Measurements from ENCODE around the gene FAM20A.

Gene FAM20A

DNA sequence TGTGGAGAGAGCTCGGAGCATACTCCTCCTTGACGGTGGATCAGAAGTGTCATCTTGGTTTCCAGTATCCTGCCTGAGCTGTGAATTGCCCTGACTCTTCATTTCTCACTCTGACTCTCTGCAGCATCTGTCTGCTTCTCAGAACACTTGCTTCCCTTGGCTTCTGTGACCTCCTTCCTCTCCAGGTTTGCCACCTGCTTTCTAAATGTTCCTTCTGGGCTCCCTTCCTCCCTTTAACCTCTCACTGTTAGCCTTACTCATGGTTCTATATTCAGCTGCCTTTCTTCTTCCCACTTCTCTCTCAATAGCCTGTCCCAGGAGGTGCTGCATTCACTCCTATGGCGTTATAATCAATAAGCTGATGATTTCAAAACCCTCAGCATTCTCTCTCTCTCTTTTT lies 100.1 kb downstream of the FAM20A start:
- no peak overlapping the region for H2BK15ac ChIP-seq (replicated peaks; ENCODE audit: low read depth)
- no peak overlapping the region for H3K27ac ChIP-seq (ENCODE audit: low read depth, low read length)
- DNase-seq: no peak
- no peak overlapping the region for H4K8ac ChIP-seq (ENCODE audit: low read depth, low read length)
- H2BK120ac ChIP-seq (ENCODE audit: low read depth, low read length): no peak overlapping the region
- H3K36me3 ChIP-seq (ENCODE audit: control insufficient read depth, insufficient read depth, low read length): no peaks in the 10 kb centered on the region
- no peak overlapping the region for H3K23ac ChIP-seq (ENCODE audit: low read length)
- H3K4me2 ChIP-seq (ENCODE audit: low read length): no peak overlapping the region
- no peak overlapping the region for H3K18ac ChIP-seq (ENCODE audit: low read length)
- H2BK5ac ChIP-seq (ENCODE audit: low read length): no peak overlapping the region
- H3K27me3 ChIP-seq (ENCODE audit: insufficient read depth, low read length, poor library complexity): no peaks in the 10 kb centered on the region
- H3K9ac ChIP-seq (ENCODE audit: low read length): no peak overlapping the region
- H4K5ac ChIP-seq (ENCODE audit: low read length): no peak overlapping the region
- no peak overlapping the region for H3K56ac ChIP-seq (ENCODE audit: low read length)
- H3K4me3 ChIP-seq (ENCODE audit: low read length): no peak overlapping the region
- WGBS (ENCODE audit: extremely low coverage, insufficient coverage, low lambda C conversion rate): no CpG with 5 or more reads among the region's 3 CpGs
- no peak overlapping the region for H3K4ac ChIP-seq (ENCODE audit: low read depth, low read length)
- no peak overlapping the region for H2AK5ac ChIP-seq (ENCODE audit: low read length)
- H3K79me2 ChIP-seq (ENCODE audit: control insufficient read depth, insufficient read depth, low read length): no peaks in the 10 kb centered on the region
- no peaks in the 10 kb centered on the region for H3K79me1 ChIP-seq (ENCODE audit: low read length)
- no peaks in the 10 kb centered on the region for H3K4me1 ChIP-seq (ENCODE audit: control insufficient read depth, low read depth, low read length)

DNA sequence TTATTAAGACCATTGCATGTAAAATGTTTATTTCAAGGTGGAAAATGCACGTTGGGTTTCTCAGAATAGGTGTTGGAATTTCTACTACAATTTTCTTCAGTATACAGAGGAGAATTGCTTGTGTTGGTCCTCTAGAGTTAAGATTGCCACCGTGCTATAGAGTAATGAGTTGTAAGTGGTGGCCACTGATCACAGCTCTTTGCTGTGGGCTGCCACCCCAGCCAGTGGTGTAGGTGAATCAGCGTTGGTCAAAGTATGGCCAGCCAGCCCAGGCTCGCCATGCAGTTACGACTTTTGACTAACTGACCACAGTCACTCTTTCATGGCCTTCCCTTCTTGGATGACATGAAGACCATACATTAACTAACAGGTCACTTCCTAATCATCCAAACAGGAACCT lies 101.6 kb downstream of the FAM20A start:
- Histone ChIP-seq H3K27ac (ENCODE audit: low read depth, low read length) (no peak overlapping the region), H3K4ac (ENCODE audit: low read depth, low read length) (no peak overlapping the region), H2BK5ac (ENCODE audit: low read length) (no peak overlapping the region), H3K18ac (ENCODE audit: low read length) (no peak overlapping the region), H3K4me2 (ENCODE audit: low read length) (no peak overlapping the region), H3K56ac (ENCODE audit: low read length) (no peak overlapping the region), H2BK120ac (ENCODE audit: low read depth, low read length) (no peak overlapping the region), H3K9ac (ENCODE audit: low read length) (no peak overlapping the region), H4K8ac (ENCODE audit: low read depth, low read length) (no peak overlapping the region), H4K5ac (ENCODE audit: low read length) (no peak overlapping the region), H2BK15ac (replicated peaks; ENCODE audit: low read depth) (no peak overlapping the region), H2AK5ac (ENCODE audit: low read length) (no peak overlapping the region), H3K79me2 (ENCODE audit: control insufficient read depth, insufficient read depth, low read length) (no peaks in the 10 kb centered on the region), H3K4me1 (ENCODE audit: control insufficient read depth, low read depth, low read length) (no peaks in the 10 kb centered on the region), H3K4me3 (ENCODE audit: low read length) (no peak overlapping the region), H3K36me3 (ENCODE audit: control insufficient read depth, insufficient read depth, low read length) (no peaks in the 10 kb centered on the region), H3K79me1 (ENCODE audit: low read length) (no peaks in the 10 kb centered on the region), H3K23ac (ENCODE audit: low read length) (no peak overlapping the region), H3K27me3 (ENCODE audit: insufficient read depth, low read length, poor library complexity) (no peaks in the 10 kb centered on the region)
- no CpG with 5 or more reads among the region's 5 CpGs for WGBS (ENCODE audit: extremely low coverage, insufficient coverage, low lambda C conversion rate)
- no peak for DNase-seq

DNA sequence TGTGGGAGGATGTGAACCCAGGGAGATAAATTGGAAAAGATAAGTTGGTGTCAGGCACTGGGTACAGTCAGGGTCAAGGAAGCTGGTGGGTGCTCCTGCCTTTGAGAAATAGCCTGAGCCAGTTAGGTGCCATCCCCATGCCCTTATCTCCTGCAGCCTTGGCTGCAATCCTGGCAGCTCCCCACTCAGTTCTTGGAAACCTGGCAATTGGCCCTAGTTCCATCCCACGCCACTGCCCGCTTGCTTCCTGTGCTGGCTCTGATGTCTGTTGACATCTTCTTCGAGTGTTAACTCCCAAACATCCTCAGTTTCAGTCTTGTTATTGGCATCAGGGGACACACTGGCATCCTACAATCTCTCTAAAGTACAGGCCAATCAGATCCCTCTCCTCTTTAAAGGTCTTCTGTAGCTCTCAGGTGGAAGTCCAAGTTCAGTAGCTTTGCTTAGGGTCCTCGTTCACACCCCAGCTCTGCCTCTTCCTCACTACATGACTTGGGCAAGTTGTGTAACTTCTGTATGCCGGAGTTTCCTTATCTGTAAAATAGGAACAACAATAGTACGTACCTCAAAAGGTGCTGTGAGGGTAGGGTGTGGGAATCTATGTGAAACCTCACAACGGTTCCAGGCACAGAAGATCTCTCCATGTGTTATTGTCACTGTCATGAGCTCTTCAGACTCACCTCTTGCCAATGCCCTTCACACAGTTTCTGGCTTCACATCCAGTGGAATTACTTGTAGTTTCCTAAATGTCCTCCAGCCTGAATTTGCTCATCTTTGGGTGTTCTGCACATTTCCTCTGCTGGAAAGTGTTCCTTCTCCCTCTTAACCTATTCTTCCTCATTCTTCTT lies 102.5 kb downstream of the FAM20A start:
- no peaks in the 10 kb centered on the region for H3K79me2 ChIP-seq (ENCODE audit: control insufficient read depth, insufficient read depth, low read length)
- H3K4me1 ChIP-seq (ENCODE audit: control insufficient read depth, low read depth, low read length): no peaks in the 10 kb centered on the region
- no peaks in the 10 kb centered on the region for H3K36me3 ChIP-seq (ENCODE audit: control insufficient read depth, insufficient read depth, low read length)
- H3K79me1 ChIP-seq (ENCODE audit: low read length): no peaks in the 10 kb centered on the region
- no peak overlapping the region for H3K56ac ChIP-seq (ENCODE audit: low read length)
- no peak overlapping the region for H3K4me2 ChIP-seq (ENCODE audit: low read length)
- H2BK120ac ChIP-seq (ENCODE audit: low read depth, low read length): no peak overlapping the region
- DNase-seq: no peak
- no peak overlapping the region for H2BK15ac ChIP-seq (replicated peaks; ENCODE audit: low read depth)
- no peak overlapping the region for H3K27ac ChIP-seq (ENCODE audit: low read depth, low read length)
- H4K8ac ChIP-seq (ENCODE audit: low read depth, low read length): no peak overlapping the region
- no peak overlapping the region for H2AK5ac ChIP-seq (ENCODE audit: low read length)
- no peak overlapping the region for H2BK5ac ChIP-seq (ENCODE audit: low read length)
- no peak overlapping the region for H3K9ac ChIP-seq (ENCODE audit: low read length)
- no peak overlapping the region for H3K18ac ChIP-seq (ENCODE audit: low read length)
- WGBS (ENCODE audit: extremely low coverage, insufficient coverage, low lambda C conversion rate): no CpG with 5 or more reads among the region's 7 CpGs
- H3K23ac ChIP-seq (ENCODE audit: low read length): no peak overlapping the region
- H3K27me3 ChIP-seq (ENCODE audit: insufficient read depth, low read length, poor library complexity): no peaks in the 10 kb centered on the region
- H3K4me3 ChIP-seq (ENCODE audit: low read length): no peak overlapping the region
- no peak overlapping the region for H3K4ac ChIP-seq (ENCODE audit: low read depth, low read length)
- no peak overlapping the region for H4K5ac ChIP-seq (ENCODE audit: low read length)

DNA sequence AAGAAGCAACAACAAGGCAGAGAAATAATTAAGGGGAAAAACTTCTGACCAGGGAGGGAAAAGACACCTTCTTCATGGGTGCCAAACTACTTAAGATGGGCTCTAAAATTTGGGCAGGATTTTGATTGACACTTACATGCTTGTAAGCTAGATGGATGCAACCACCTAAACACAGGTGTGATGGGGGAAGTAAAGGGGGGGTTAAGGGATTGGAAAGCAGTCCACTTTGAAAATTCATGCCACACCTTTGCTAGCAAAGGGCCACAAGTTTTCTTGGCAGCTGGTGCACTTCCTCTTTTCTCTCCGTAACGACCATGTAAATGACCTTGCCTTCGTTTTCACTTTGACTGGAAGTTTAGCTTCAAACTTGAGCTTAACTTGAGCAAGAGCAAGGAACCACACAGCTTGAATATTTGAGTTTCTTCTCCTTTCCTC lies 103.3 kb downstream of the FAM20A start:
- Histone ChIP-seq H3K56ac (ENCODE audit: low read length) (no peak overlapping the region), H3K9ac (ENCODE audit: low read length) (no peak overlapping the region), H3K18ac (ENCODE audit: low read length) (no peak overlapping the region), H3K4me3 (ENCODE audit: low read length) (no peak overlapping the region), H3K36me3 (ENCODE audit: control insufficient read depth, insufficient read depth, low read length) (no peaks in the 10 kb centered on the region), H2BK5ac (ENCODE audit: low read length) (no peak overlapping the region), H3K79me1 (ENCODE audit: low read length) (no peaks in the 10 kb centered on the region), H3K4me2 (ENCODE audit: low read length) (no peak overlapping the region), H3K27ac (ENCODE audit: low read depth, low read length) (no peak overlapping the region), H3K79me2 (ENCODE audit: control insufficient read depth, insufficient read depth, low read length) (no peaks in the 10 kb centered on the region), H2BK120ac (ENCODE audit: low read depth, low read length) (no peak overlapping the region), H3K27me3 (ENCODE audit: insufficient read depth, low read length, poor library complexity) (no peaks in the 10 kb centered on the region), H2BK15ac (replicated peaks; ENCODE audit: low read depth) (no peak overlapping the region), H3K4ac (ENCODE audit: low read depth, low read length) (no peak overlapping the region), H3K23ac (ENCODE audit: low read length) (no peak overlapping the region), H3K4me1 (ENCODE audit: control insufficient read depth, low read depth, low read length) (no peaks in the 10 kb centered on the region), H4K8ac (ENCODE audit: low read depth, low read length) (no peak overlapping the region), H2AK5ac (ENCODE audit: low read length) (no peak overlapping the region), H4K5ac (ENCODE audit: low read length) (no peak overlapping the region)
- no CpG with 5 or more reads among the region's 3 CpGs for WGBS (ENCODE audit: extremely low coverage, insufficient coverage, low lambda C conversion rate)
- no peak for DNase-seq

DNA sequence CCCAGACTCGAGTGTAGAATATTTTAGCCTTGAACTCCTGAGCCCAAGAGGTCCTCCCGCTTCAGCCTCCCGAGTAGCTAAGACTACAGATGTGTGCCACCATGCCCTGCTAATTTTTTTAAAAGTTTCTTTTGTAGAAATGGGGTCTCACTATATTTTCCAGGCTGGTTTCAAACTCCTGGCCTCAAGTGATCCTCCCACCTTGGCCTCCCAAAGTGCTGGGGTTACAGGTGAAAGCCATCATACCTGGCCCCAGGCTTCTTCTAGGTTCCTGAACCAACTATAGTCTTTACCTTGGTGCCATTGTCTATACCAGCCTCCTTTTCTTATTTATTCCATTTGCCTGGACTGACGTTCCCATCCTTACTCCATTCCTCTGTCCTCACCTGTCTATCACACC lies 106.1 kb downstream of the FAM20A start:
- no peak overlapping the region for H2BK15ac ChIP-seq (replicated peaks; ENCODE audit: low read depth)

More for the DNA sequence above, 106.1 kb downstream of the FAM20A start:
- no peak overlapping the region for H3K23ac ChIP-seq (ENCODE audit: low read length)
- no peak overlapping the region for H2BK5ac ChIP-seq (ENCODE audit: low read length)
- H3K79me1 ChIP-seq (ENCODE audit: low read length): no peaks in the 10 kb centered on the region
- H3K56ac ChIP-seq (ENCODE audit: low read length): no peak overlapping the region
- WGBS (ENCODE audit: extremely low coverage, insufficient coverage, low lambda C conversion rate): no CpG with 5 or more reads among the region's 4 CpGs
- H4K8ac ChIP-seq (ENCODE audit: low read depth, low read length): no peak overlapping the region
- H4K5ac ChIP-seq (ENCODE audit: low read length): no peak overlapping the region
- no peak overlapping the region for H3K9ac ChIP-seq (ENCODE audit: low read length)
- H2BK120ac ChIP-seq (ENCODE audit: low read depth, low read length): no peak overlapping the region
- H3K36me3 ChIP-seq (ENCODE audit: control insufficient read depth, insufficient read depth, low read length): no peaks in the 10 kb centered on the region
- H3K27ac ChIP-seq (ENCODE audit: low read depth, low read length): no peak overlapping the region
- H3K79me2 ChIP-seq (ENCODE audit: control insufficient read depth, insufficient read depth, low read length): no peaks in the 10 kb centered on the region
- H3K27me3 ChIP-seq (ENCODE audit: insufficient read depth, low read length, poor library complexity): no peaks in the 10 kb centered on the region
- H3K4me3 ChIP-seq (ENCODE audit: low read length): no peak overlapping the region
- H3K4ac ChIP-seq (ENCODE audit: low read depth, low read length): no peak overlapping the region
- no peak overlapping the region for H3K4me2 ChIP-seq (ENCODE audit: low read length)
- H3K18ac ChIP-seq (ENCODE audit: low read length): no peak overlapping the region
- DNase-seq: no peak
- no peaks in the 10 kb centered on the region for H3K4me1 ChIP-seq (ENCODE audit: control insufficient read depth, low read depth, low read length)
- no peak overlapping the region for H2AK5ac ChIP-seq (ENCODE audit: low read length)
